ENCODE data around the gene RASL11B.

RASL11B gene

GRCh38 chr4:52877036-52877435, 14.9 kb downstream of the RASL11B start:
- no peak for DNase-seq

GRCh38 chr4:52877694-52878093, 15.6 kb downstream of the RASL11B start:
- DNase-seq, result no peak

GRCh38 chr4:52879471-52879870, 17.4 kb downstream of the RASL11B start:
- no peak for DNase-seq

GRCh38 chr4:52880994-52881393, 18.9 kb downstream of the RASL11B start:
- DNase-seq, result no peak

GRCh38 chr4:52883183-52883621, 21.1 kb downstream of the RASL11B start:
- no peak for DNase-seq

- no peak for DNase-seq
Measured at GRCh38 chr4:52883707-52884669, 21.9 kb downstream of the RASL11B start.

GRCh38 chr4:52884994-52885393, 22.9 kb downstream of the RASL11B start:
- no peak for DNase-seq

GRCh38 chr4:52889354-52889753, 27.2 kb downstream of the RASL11B start:
- DNase-seq, result no peak

- no peak for DNase-seq
Measured at GRCh38 chr4:52889778-52890520, 27.8 kb downstream of the RASL11B start.

GRCh38 chr4:52890521-52890791, 28.3 kb downstream of the RASL11B start:
- no peak for DNase-seq

- no peak for DNase-seq
Measured at GRCh38 chr4:52891743-52892142, 29.6 kb downstream of the RASL11B start.

- no peak for DNase-seq
Measured at GRCh38 chr4:52892880-52893279, 30.8 kb downstream of the RASL11B start.

GRCh38 chr4:52894443-52894842, 32.3 kb downstream of the RASL11B start:
- DNase-seq, result no peak

- DNase-seq, result no peak
Measured at GRCh38 chr4:52903273-52903672, 41.2 kb downstream of the RASL11B start.

GRCh38 chr4:52904421-52904820, 42.3 kb downstream of the RASL11B start:
- no peak for DNase-seq

GRCh38 chr4:52907510-52907909, 45.4 kb downstream of the RASL11B start:
- no peak for DNase-seq

- DNase-seq, result no peak
Measured at GRCh38 chr4:52910115-52910514, 48.0 kb downstream of the RASL11B start.

- DNase-seq, result peak; percentile 1 to 41 (median 22)
Measured at GRCh38 chr4:52911684-52912294, 49.7 kb downstream of the RASL11B start.

GRCh38 chr4:52912608-52913007, 50.5 kb downstream of the RASL11B start:
- DNase-seq, result no peak

GRCh38 chr4:52914051-52914605, 52.0 kb downstream of the RASL11B start:
- no peak for DNase-seq

GRCh38 chr4:52915191-52915590, 53.1 kb downstream of the RASL11B start:
- DNase-seq, result no peak

GRCh38 chr4:52915730-52916300, 53.7 kb downstream of the RASL11B start:
- no peak for DNase-seq
